ENCODE data around the gene CCP110. TPM values are rescaled to one million over a fixed set of nuclear protein-coding genes. Genes with fewer than 3 reads are reported as not detected.
A peak's percentile ranks its signal among the peaks of the same experiment; 100 is the strongest.

The CCP110 gene
- total and polyA plus RNA-seq, 2 of the 13 experiments (the other 11 are each of a cell fraction or from before 2014, with no cell fraction given) = 10.0 to 11.1 TPM

GRCh38 chr16:19523559-19524355 is at the start of gene CCP110 (continued):
- peak; percentile 97 for TF ChIP-seq GMEB2 (CRISPR knock-in tag; IDR thresholded peaks at IDR 0.05; ENCODE audit: low read depth)
- TF ChIP-seq ZNF331 (CRISPR knock-in tag; IDR thresholded peaks at IDR 0.05) = peak; percentile 85
- no peak for TF ChIP-seq SRSF9 (IDR thresholded peaks at IDR 0.05; ENCODE audit: borderline replicate concordance, insufficient read depth, low read depth, low read length, poor library complexity, severe bottlenecking)
- TF ChIP-seq ASH2L (IDR thresholded peaks at IDR 0.05; ENCODE audit: insufficient read length, low read depth, low read length) = peak; percentile 80
- peak; percentile 98 for TF ChIP-seq ATF1 (CRISPR knock-in tag; IDR thresholded peaks at IDR 0.05)
- peak; percentile 90; the same call in 1 of the 2 replicates for TF ChIP-seq KMT2B (CRISPR knock-in tag; IDR thresholded peaks at IDR 0.05)
- no peak for TF ChIP-seq IKZF4 (CRISPR knock-in tag; IDR thresholded peaks at IDR 0.05; ENCODE audit: borderline replicate concordance, low read depth, not compliant biosample characterization)
- TF ChIP-seq ATF4 (CRISPR knock-in tag; IDR thresholded peaks at IDR 0.05) = peak in 1 of 2 experiments; percentile 73; a peak in 1 of 4 replicates
- TF ChIP-seq CENPT (CRISPR knock-in tag; IDR thresholded peaks at IDR 0.05; ENCODE audit: low read depth) = no peak
- no peak for TF ChIP-seq ZNF180 (CRISPR knock-in tag; IDR thresholded peaks at IDR 0.05; ENCODE audit: borderline replicate concordance, low read depth)
- TF ChIP-seq BRD4 (CRISPR knock-in tag; IDR thresholded peaks at IDR 0.05) = no peak
- TF ChIP-seq CREM (IDR thresholded peaks at IDR 0.05) = peak; percentile 100
- TF ChIP-seq CREM (CRISPR knock-in tag; IDR thresholded peaks at IDR 0.05) = peak; percentile 64; the same call in 1 of the 2 replicates
- TF ChIP-seq MLLT10 (CRISPR knock-in tag; IDR thresholded peaks at IDR 0.05) = no peak
- no peak for TF ChIP-seq ETS1 (CRISPR knock-in tag; IDR thresholded peaks at IDR 0.05)
- no peak for TF ChIP-seq JUND (CRISPR knock-in tag; IDR thresholded peaks at IDR 0.05)
- no peak for TF ChIP-seq BCLAF1 (IDR thresholded peaks at IDR 0.05)
- peak; percentile 92 for TF ChIP-seq CREB1 (IDR thresholded peaks at IDR 0.05)
- peak; percentile 99 for TF ChIP-seq CREB1 (CRISPR knock-in tag; IDR thresholded peaks at IDR 0.05)
- TF ChIP-seq PLRG1 (conservative IDR thresholded peaks at IDR 0.05) = no peak
- TF ChIP-seq TRIM24 (CRISPR knock-in tag; IDR thresholded peaks at IDR 0.05) = no peak
- TF ChIP-seq ZNF766 (CRISPR knock-in tag; IDR thresholded peaks at IDR 0.05; ENCODE audit: borderline replicate concordance) = no peak
- no peak; the same call in 1 of the 2 replicates for TF ChIP-seq PPARG (CRISPR knock-in tag; conservative IDR thresholded peaks at IDR 0.05)
- TF ChIP-seq ZNF263 (CRISPR knock-in tag; IDR thresholded peaks at IDR 0.05) = 0 out of 2 replicates have a peak, but pooled peaks have one; percentile 6
- peak; percentile 77; the same call in 1 of the 2 replicates for TF ChIP-seq ZNF678 (CRISPR knock-in tag; IDR thresholded peaks at IDR 0.05)
